ENCODE data around the gene GTPBP3.
A peak's percentile ranks its signal among the peaks of the same experiment; 100 is the strongest.
"Not testable (repeated sequence)": the region's sequence is repeated elsewhere in the genome, so short reads cannot be mapped to it uniquely, and the experiment has no call there.

The GTPBP3 gene

DNA sequence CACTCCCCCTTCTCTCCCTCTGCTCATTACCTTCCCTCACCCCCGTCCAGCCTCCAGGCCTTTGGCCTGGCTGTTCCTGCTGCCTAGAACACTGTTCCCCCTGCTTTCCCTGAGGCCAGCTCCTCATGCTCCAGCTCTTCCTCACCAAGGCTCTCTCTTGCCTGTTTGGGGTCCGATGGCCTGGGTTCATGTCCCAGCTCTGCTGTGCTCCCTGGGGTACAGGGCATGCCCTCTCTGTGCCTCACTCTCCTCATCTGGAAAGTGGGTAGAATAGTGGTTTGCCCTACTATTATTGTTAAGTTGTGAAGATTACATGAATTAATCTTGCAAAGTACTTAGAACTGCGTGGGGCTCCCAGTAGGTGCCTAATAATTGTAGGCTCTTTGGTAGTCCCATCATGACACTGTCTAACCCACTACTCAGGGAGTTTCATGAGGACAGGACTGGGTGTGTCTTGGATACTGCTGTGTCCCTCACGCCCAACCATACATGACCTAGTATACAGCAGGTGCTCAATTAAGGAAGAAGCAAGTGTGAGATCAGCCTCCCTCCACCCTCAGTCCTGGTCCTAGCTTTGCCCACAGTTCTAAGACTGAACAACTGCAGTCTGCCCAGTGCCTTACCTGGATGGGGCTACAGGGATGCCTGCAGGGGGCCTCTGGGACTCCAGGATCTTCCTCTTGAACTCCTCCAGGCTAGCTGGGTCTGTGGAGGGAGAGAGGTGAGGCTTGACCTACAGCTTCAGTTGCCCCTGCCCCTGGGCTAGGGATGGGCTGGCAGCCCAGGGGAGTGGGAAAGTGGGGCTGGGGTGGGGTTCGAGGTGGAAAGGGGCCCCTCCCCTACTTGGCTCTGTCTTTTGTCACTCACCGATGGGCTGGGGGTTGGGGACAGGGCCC, 22.8 kb downstream of the GTPBP3 start:
- no peak overlapping the region for H3K4me3 ChIP-seq
- no peak for DNase-seq (ENCODE audit: low spot score)
- H3K27ac ChIP-seq: no peak overlapping the region
- TF ChIP-seq, protein P1, sequence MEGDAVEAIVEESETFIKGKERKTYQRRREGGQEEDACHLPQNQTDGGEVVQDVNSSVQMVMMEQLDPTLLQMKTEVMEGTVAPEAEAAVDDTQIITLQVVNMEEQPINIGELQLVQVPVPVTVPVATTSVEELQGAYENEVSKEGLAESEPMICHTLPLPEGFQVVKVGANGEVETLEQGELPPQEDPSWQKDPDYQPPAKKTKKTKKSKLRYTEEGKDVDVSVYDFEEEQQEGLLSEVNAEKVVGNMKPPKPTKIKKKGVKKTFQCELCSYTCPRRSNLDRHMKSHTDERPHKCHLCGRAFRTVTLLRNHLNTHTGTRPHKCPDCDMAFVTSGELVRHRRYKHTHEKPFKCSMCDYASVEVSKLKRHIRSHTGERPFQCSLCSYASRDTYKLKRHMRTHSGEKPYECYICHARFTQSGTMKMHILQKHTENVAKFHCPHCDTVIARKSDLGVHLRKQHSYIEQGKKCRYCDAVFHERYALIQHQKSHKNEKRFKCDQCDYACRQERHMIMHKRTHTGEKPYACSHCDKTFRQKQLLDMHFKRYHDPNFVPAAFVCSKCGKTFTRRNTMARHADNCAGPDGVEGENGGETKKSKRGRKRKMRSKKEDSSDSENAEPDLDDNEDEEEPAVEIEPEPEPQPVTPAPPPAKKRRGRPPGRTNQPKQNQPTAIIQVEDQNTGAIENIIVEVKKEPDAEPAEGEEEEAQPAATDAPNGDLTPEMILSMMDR (IDR thresholded peaks at IDR 0.05): no peak

DNA sequence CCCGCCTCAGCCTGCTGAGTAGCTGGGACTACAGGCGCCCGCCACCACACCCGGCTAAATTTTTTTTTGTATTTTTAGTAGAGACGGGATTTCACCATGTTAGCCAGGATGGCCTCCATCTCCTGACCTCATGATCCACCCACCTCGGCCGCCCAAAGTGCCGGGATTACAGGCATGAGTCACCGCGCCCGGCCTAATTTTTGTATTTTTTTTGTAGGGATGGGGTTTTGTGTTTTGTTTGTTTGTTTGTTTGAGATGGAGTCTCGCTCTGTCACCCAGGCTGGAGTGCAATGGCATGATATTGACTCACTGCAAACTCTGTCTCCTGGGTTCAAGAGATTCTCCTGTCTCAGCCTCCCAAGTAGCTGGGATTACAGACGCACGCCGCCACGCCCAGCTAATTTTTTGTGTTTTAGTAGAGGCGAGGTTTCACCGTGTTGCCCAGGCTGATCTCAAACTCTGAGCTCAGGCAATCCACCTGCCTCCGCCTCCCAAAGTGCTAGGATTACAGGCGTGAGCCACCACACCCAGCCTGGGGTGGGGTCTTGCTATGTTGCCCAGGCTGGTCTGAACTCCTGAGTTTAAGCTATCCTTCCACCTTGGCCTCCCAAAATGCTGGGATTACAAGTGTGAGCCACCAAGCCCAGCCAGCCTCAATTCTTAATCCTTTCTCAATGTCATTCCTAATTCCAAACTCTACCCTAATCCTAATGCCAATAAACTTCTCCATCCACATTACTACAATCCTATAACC, 26.7 kb downstream of the GTPBP3 start:
- not testable (repeated sequence) for H3K27ac ChIP-seq; H3K4me3 ChIP-seq; DNase-seq (ENCODE audit: low spot score)

DNA sequence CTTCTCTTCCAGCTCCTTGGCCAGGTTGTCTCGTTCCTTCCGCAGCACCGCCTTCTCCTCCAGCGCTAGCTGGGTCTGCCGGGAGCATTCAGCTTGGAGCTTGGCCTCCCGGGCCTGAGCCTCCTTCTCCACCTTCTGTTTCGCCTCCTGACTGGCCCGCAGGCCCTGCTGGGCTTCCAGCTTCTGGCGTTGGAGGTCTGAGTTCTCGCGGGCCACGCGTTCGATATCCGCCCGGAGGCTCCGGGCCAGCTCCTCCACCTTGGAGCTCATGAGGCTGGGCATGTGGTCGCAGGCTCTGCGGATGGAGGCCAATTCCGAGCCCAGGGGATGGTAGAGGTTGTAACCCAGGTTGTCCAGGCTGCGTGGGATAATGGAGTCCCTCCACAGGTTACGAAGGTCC, 28.0 kb downstream of the GTPBP3 start:
- H3K27ac ChIP-seq: no peak overlapping the region
- TF ChIP-seq, protein P1 (IDR thresholded peaks at IDR 0.05): no peak
- DNase-seq (ENCODE audit: low spot score): no peak
- no peak overlapping the region for H3K4me3 ChIP-seq

DNA sequence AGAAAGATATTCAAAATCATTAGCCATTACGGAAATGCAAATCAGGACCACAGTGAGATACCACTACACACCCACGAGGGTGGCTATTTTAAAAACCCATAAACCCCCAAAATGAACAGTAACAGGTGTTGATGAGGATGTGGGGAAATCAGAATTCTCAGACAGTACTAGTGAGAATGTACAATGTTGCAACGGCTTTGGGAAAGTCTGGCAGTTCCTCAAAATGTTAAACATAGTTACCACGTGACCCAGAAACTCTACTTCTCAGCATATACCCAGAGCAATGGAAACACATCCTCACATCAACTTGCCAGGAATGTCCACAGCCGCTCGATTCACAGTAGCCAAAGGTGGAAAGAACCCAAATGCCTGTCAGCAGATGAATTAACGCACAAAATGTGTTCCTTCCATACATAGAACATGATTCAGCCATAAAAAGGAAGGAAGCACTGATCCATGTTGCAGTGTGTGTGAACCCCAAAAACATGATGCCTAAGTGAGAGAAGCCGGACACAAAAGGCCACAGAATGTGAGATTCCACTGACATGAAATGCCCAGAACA, 32.8 kb downstream of the GTPBP3 start:
- peak overlapping the region in 1 of 2 donors; percentile 55 for H3K27ac ChIP-seq
- DNase-seq (ENCODE audit: low spot score): no peak
- TF ChIP-seq, protein P1 (IDR thresholded peaks at IDR 0.05): no peak
- H3K4me3 ChIP-seq: peak overlapping the region; percentile 15

DNA sequence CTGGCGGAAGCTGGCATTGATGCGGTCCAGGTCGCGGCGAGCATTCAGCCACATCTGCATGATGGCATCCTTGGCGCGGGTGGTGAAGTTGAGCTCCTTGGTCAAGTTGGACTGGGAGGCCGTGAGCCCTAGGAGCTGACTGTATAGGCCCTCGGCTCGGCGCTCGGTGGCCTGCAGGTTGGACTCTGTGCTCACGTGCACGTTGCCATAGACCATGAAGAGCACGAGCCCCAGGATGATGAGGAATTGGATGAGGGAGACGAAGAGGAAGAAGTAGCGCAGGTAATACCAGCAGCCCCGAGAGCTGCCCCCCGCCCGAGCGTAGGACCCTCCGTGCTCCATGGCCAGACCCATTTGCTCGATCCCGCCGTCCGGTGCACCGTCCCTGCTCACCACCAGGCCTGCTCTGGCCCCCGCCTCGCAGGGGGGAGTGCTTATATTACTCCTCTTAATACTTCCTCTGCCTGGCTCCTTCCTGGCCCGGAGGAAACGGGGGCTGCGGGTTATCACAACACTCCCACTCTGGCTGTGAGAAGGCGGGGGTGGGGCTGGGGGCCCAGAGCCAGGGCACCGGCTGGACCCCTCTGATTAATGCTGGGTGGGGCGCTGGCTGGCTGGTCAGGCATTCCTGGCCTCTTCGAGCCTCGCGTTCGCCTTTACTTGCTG, 39.7 kb downstream of the GTPBP3 start, which contains the start of gene PLVAP:
PLVAP (minus strand) TSS at position 408 of the 666 bp plus-strand sequence; CDS start at position 354, 54 bp downstream.
- TF ChIP-seq, protein P1 (IDR thresholded peaks at IDR 0.05): no peak
- no peak for DNase-seq (ENCODE audit: low spot score)
- Histone ChIP-seq H3K27ac (peak within 1 kb of the TSS in 1 of 2 donors; percentile 16), H3K4me3 (peak within 1 kb of the TSS; percentile 50)

DNA sequence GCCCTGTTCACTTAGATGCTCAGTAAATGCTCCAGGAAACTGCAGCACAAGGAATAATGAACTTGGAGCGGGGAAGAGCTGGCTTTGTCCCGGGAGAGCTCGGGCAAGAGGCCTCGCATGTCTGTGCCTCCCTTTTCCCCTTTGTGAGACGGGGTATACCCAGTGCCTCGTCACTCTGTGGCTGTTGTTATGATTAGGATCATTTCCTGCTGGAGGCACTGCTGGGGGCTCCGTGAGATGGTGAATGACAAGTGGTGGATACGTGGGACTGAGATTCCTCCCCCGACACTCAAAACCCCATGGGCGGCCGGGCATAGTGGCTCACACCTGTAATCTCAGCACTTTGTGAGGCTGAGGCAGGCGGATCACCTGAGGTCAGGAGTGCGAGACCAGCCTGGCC, 40.9 kb downstream of the GTPBP3 start:
- H3K27ac ChIP-seq: peak overlapping the region in 1 of 2 donors; percentile 16
- TF ChIP-seq, protein P1 (IDR thresholded peaks at IDR 0.05): no peak
- DNase-seq (ENCODE audit: low spot score): no peak
- H3K4me3 ChIP-seq: no peak overlapping the region

DNA sequence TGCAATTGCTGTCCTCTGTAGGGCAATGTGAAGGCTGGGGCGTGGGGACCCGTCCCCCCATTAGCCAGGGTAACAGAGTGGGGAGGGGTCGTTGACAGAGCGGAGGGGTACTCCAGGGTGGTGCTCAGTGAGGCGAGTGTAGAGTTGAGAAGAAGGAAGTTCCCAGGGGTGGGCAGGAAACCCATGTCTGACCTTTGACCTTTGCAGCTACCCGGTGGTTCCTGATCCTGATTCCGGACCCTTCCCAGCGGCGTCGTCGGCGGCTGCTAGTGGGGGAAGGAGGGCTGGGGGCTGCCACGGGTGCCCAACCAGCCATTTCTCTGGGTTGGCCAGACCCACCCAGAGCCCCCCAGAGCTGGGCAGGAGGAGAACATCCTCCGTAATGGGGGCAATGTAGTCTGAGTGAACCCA, 41.9 kb downstream of the GTPBP3 start:
- no peak for DNase-seq (ENCODE audit: low spot score)
- TF ChIP-seq, protein P1 (IDR thresholded peaks at IDR 0.05): no peak
- Histone ChIP-seq H3K27ac (peak overlapping the region in 1 of 2 donors; percentile 45), H3K4me3 (no peak overlapping the region)

All from coronary artery (tissue), 2 donors.